Measurements from ENCODE around the gene S100B. TPM values are rescaled to one million over a fixed set of nuclear protein-coding genes. Genes with fewer than 3 reads are reported as not detected.

The S100B gene
- total and polyA plus RNA-seq, 12 donors, result 0.48 to 39.3 (median 8.3) TPM

DNA sequence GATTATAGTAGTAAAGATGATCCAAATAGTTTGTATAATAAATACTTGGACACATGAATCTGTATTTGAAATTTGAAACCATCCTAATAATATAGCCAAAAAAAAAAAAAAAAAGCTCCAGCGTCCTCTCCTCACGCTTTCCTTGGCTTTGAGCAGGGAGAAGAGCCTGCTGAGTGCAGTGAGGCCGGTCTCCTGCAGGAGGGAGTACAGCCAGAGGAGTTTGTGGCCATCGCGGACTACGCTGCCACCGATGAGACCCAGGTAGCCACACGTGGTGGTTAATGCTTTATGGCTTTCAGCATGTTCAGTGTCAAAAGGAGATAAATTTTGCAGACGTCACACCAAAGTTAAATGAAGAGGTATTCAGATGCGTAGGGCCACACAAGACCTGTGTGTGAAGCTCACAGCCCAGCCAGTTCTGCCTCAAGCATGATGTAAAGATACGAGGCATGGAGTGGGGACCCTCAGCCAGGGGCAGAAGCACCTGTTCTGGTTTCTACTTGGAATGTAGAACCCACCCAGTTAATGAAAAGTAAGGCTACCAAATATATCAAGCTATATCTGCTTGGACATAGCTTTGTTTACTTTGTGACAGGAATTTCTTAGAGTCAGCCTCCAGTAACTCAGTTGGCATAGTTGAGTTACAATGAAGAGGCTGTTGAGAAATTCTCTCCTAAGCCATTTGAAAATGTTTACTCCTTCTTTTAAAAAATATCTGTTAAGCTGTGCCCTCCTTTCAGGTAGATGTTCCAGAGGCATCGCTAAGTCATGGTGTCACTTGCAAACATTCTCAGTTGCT lies 38.7 kb upstream of the S100B start:
- intact Hi-C loops (cut with DNase I), result no loop called here
- no peak for DNase-seq
- TF ChIP-seq, protein P1, sequence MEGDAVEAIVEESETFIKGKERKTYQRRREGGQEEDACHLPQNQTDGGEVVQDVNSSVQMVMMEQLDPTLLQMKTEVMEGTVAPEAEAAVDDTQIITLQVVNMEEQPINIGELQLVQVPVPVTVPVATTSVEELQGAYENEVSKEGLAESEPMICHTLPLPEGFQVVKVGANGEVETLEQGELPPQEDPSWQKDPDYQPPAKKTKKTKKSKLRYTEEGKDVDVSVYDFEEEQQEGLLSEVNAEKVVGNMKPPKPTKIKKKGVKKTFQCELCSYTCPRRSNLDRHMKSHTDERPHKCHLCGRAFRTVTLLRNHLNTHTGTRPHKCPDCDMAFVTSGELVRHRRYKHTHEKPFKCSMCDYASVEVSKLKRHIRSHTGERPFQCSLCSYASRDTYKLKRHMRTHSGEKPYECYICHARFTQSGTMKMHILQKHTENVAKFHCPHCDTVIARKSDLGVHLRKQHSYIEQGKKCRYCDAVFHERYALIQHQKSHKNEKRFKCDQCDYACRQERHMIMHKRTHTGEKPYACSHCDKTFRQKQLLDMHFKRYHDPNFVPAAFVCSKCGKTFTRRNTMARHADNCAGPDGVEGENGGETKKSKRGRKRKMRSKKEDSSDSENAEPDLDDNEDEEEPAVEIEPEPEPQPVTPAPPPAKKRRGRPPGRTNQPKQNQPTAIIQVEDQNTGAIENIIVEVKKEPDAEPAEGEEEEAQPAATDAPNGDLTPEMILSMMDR (IDR thresholded peaks at IDR 0.05), result no peak
- no peak for TF ChIP-seq POLR2A (IDR thresholded peaks at IDR 0.05)
- peaks cover 0 to 63% of the 10 kb centered on the region in 2 donors for H3K36me3 ChIP-seq (replicated peaks in 1 of 2)
- peaks cover 0 to 7% of the 10 kb centered on the region in 2 donors for H3K4me1 ChIP-seq (replicated peaks in 1 of 2)
- no peak overlapping the region for H3K4me3 ChIP-seq
- WGBS, 4 donors, result 84 to 88% (median 87%) methylated on average over 11 to 12 of the region's 12 CpGs
- H3K27me3 ChIP-seq, result no peaks in the 10 kb centered on the region
- no peaks in the 10 kb centered on the region for H3K9me3 ChIP-seq (replicated peaks in 1 of 3)
- no peak overlapping the region for H3K27ac ChIP-seq

GRCh38 chr21:46641656-46642055 lies 36.8 kb upstream of the S100B start:
- Histone ChIP-seq H3K36me3 (replicated peaks in 1 of 2) (peaks cover 0 to 44% of the 10 kb centered on the region in 2 donors), H3K4me3 (no peak overlapping the region), H3K27ac (no peak overlapping the region), H3K9me3 (replicated peaks in 1 of 3) (no peaks in the 10 kb centered on the region), H3K27me3 (no peaks in the 10 kb centered on the region), H3K4me1 (replicated peaks in 1 of 2) (peaks cover 3 to 22% of the 10 kb centered on the region in 2 donors)
- no peak for TF ChIP-seq POLR2A (IDR thresholded peaks at IDR 0.05)
- TF ChIP-seq, protein P1 (IDR thresholded peaks at IDR 0.05), result no peak
- intact Hi-C loops (cut with DNase I), result no loop called here
- WGBS, 4 donors, result 74 to 78% (median 76%) methylated on average over 7 to 8 of the region's 8 CpGs
- no peak for DNase-seq

DNA sequence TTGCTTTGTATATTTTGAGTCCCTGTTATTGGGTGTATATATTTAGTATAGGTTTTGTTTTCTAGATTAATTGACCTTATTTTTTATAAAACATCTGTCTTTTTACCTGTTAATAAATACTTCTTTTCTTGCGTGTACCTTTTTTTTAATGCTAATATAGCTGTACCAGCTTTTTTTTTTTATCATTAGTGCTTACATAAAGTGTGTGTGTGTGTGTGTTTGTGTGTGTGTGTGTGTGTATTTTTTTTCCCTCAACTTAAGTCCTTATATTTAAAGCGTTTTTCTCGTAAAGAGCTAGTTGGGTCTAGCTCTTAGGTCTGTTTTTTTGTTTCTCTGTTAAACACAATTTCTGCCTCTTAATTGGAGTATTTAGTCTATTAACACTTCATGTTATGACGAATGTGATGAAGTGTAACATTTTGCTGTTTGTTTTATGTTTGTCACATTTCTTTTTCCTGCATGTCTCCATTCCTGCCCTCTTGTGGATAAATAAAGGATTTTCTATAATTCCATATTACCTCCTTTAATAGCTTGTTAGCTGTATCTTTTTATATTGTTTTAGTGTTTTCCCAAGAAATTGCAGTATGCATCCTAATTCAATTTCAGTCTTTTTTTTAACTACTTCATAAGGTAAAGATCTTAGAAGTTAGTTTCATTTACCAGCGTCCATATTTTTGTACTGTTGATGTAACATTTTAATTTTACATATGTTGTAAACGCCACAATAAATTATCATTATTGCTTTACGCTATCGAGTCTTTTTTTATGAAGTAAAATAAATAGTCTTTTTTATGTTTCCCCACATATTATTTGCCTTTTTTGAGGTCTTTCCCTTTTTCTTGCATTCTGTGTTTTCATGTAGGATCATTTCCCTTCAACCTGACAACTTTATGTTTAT lies 34.9 kb upstream of the S100B start:
- H3K4me1 ChIP-seq (replicated peaks in 1 of 2), result peaks cover 10 to 30% of the 10 kb centered on the region in 2 donors
- no peaks in the 10 kb centered on the region for H3K9me3 ChIP-seq (replicated peaks in 1 of 3)
- no peak overlapping the region for H3K27ac ChIP-seq
- H3K36me3 ChIP-seq (replicated peaks in 1 of 2), result peaks cover 0 to 27% of the 10 kb centered on the region in 2 donors
- WGBS, 4 donors, result 82 to 86% (median 84%) methylated on average over 8 of the region's 8 CpGs
- intact Hi-C loops (cut with DNase I), result no loop called here
- no peaks in the 10 kb centered on the region for H3K27me3 ChIP-seq
- TF ChIP-seq, protein P1 (IDR thresholded peaks at IDR 0.05), result peak in 5 of 6 experiments; percentile 28 to 54 (median 53)
- no peak for TF ChIP-seq POLR2A (IDR thresholded peaks at IDR 0.05)
- no peak overlapping the region for H3K4me3 ChIP-seq
- DNase-seq, result no peak
